ENCODE results near the gene SCG2. TPM values are rescaled to one million over a fixed set of nuclear protein-coding genes. Genes with fewer than 3 reads are reported as not detected.
"Not testable (repeated sequence)": the region's sequence is repeated elsewhere in the genome, so short reads cannot be mapped to it uniquely, and the experiment has no call there.

SCG2 gene
- polyA plus RNA-seq, 4 donors, result 0.47 to 2.6 (median 0.96) TPM

- DNase-seq (ENCODE audit: low read depth in 4 of 4, low spot score in 3 of 4), result peak; percentile 41 to 57 (median 51)
Measured at GRCh38 chr2:223613017-223613950, 11.1 kb upstream of the SCG2 start.

GRCh38 chr2:223612501-223612900 is 10.3 kb upstream of the SCG2 start:
- DNase-seq (ENCODE audit: low read depth in 4 of 4, low spot score in 3 of 4), result no peak

DNA sequence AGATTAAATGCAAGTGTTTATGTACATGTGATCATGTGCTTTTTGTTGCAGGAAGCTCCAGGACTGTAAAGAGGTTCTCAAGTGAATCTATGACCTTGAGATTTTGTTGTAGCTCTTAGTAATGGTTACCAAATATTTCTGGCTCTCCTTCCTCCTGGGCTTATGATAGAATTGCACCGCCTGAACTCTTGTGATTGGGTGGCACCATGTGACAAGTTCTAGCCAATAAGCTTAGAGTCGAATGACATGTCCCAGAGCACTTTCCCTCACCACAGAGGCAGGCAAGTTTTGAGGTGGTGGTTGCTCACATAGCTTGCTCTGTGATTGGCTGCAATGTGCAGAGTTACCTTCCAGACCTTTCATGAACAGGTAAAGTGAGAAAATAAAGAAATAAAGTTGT is 8.9 kb upstream of the SCG2 start:
- no peak for DNase-seq (ENCODE audit: low read depth in 4 of 4, low spot score in 3 of 4)

DNA sequence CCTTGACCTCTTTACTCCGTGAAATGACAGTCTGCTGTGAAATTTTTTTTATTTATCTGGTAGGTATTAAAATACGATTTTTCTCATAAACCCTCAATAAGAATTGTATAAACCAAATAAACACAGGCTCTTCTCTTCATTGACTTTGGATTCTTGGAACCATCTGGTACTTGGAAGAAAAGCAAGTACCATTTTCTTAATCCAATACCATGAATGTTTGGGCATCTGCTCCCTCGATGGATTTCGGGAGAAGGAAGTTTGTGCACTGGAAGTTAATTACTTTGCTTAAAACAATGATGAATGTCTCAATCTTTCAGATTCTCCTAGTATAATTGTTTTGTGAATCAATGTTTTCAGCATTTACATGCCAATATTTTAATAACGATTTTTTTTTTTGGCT is 5.3 kb upstream of the SCG2 start:
- no peak for DNase-seq (ENCODE audit: low read depth in 4 of 4, low spot score in 3 of 4)

GRCh38 chr2:223606946-223607345 is 4.8 kb upstream of the SCG2 start:
- no peak for DNase-seq (ENCODE audit: low read depth in 4 of 4, low spot score in 3 of 4)

- DNase-seq (ENCODE audit: low read depth in 4 of 4, low spot score in 3 of 4), result no peak
Measured at GRCh38 chr2:223604231-223604630, 2.1 kb upstream of the SCG2 start.

DNA sequence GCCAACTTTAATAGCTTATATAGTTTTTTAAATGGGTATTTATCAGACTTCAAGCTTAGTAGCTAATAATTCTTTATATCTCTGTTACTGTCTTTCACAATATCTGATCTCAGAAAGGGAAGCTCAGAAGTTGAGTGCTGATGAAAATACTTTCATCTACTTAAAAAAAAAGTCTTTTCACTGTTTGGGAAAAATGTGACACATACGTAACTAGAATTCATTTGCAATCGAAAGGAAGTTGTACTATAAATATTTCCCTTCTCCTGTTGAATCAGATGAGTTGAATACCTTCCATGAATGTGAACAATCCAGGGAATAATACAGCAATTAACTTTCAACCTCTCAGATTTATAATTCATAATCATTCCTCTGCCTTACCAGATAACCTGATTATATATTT is 811 bp upstream of the SCG2 start:
- DNase-seq (ENCODE audit: low read depth in 4 of 4, low spot score in 3 of 4), result no peak

DNA sequence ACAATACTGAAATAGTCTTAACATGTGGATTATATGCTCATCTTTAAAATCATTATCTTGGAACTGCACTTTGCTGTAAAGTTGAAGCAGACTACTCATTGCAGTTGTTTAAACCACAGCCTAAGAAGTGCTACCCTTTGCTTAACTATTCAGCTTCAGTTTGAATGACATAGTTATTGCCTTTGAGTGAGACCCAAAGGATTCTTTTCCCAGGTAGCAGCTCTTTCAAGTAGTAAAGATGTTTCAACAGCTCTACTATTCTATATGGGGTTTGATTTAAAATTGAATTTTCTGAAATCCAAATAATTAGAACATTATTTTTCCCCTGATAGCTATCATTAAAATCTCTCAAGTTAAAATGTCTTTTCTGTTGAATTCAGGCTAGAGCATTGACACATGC is 1.1 kb downstream of the SCG2 start:
- no peak for DNase-seq (ENCODE audit: low read depth in 4 of 4, low spot score in 3 of 4)

- DNase-seq (ENCODE audit: low read depth in 4 of 4, low spot score in 3 of 4), result no peak
Measured at GRCh38 chr2:223599640-223600380, 2.4 kb downstream of the SCG2 start.

- no peak for DNase-seq (ENCODE audit: low read depth in 4 of 4, low spot score in 3 of 4)
Measured at GRCh38 chr2:223598994-223599639, 3.0 kb downstream of the SCG2 start.

- no peak for DNase-seq (ENCODE audit: low read depth in 4 of 4, low spot score in 3 of 4)
Measured at GRCh38 chr2:223597076-223597475, 5.1 kb downstream of the SCG2 start.

- no peak for DNase-seq (ENCODE audit: low read depth in 4 of 4, low spot score in 3 of 4)
Measured at GRCh38 chr2:223596208-223596607, 6.0 kb downstream of the SCG2 start.

DNA sequence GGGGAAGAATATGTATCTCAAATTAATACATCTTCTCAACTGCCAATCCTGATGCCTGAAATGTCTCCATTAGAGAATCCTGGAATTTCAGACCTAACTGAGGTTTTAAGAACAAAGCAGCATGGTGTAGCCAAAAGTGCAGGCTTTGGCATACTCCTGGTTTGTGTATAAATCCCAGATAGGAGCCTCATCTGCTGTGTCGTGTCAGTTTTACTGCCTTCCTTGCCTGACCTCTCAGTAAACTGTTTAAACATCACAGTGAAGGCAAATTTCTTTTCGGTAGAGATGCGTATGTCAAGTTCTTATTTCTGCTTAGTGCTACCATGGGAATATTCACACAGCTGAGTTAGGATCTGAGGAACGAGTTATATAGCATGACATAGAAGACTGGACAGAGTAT is 7.3 kb downstream of the SCG2 start:
- DNase-seq (ENCODE audit: low read depth in 4 of 4, low spot score in 3 of 4), result no peak

DNA sequence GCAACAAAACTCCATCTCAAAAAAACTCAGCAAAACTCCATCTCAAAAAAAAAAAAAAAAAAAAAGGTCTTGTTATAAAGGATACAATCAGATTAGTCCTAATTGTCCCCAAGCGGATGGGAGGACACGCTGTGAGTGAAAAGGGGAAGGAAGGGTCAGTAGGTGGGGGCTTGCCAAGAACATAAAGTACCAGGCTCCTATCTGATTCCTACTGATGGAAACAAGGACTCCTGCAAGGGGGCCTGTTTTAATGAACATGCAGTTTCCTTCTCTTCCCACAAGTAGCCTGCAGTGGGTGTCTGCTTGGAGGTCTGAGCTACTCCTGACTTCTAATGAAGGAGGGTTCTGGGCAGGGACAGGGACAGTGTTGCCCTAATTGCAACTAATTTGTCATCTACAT is 7.9 kb downstream of the SCG2 start:
- DNase-seq (ENCODE audit: low read depth in 4 of 4, low spot score in 3 of 4), result no peak

GRCh38 chr2:223592689-223593088 is 9.5 kb downstream of the SCG2 start:
- not testable (repeated sequence) for DNase-seq (ENCODE audit: low read depth in 4 of 4, low spot score in 3 of 4)

DNA sequence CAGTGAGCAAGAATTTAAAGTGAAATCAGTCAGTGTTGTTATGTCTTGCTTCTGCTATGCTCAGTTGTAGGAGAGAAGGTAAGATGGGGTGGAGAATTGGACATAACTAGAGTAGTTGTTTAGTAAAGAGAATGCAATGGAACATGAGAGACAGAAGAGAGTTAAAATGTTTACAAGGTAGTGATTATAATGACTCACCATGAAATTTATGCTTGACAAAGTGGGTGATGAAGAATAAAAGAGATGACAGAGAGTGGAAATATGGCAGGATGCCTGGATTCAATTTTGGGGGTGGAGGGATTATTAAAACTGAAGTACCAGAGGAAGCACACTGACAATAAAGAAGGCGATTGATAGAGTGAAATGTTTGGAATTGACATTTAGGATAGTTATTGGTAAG is 10.6 kb downstream of the SCG2 start:
- DNase-seq (ENCODE audit: low read depth in 4 of 4, low spot score in 3 of 4), result no peak

GRCh38 chr2:223590964-223591363 is 11.2 kb downstream of the SCG2 start:
- no peak for DNase-seq (ENCODE audit: low read depth in 4 of 4, low spot score in 3 of 4)

GRCh38 chr2:223589901-223590300 is 12.3 kb downstream of the SCG2 start:
- DNase-seq (ENCODE audit: low read depth in 4 of 4, low spot score in 3 of 4), result no peak

DNA sequence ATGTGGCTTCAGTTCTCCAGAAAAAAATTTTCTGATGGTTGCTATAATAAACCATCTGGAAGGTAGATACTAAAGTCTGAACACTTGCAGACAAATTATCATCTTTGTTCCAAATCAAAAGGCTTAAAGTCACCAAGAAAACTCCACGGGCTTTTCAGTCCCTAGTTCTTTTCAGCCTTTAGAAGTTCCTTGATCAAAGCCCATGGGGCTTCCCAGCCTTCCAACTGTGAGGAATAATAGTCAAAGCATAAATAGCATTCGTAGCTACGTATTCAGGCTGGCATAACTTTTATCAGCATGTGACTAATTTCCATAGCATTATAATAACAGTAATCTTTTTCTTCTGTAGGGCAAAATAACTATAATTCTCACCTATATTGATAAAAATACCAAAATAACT is 13.9 kb downstream of the SCG2 start:
- no peak for DNase-seq (ENCODE audit: low read depth in 4 of 4, low spot score in 3 of 4)

DNA sequence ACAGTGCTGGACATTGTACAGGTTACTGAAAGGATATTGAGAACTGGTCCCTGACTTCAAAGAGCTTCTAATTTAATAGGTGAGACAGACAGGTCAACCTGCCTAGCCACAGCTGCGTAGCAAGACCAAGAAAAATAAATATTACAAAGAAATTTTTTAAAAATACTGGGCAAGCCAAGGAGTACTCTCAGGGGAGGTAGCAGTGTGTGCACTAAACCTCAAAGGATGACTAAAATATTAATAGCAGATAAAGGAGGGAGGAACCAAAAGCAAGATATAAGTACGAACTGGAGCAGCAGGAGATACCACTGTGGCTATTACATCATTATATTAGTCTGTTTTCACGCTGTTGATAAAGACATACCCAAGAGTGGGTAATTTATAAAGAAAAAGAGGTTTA is 14.9 kb downstream of the SCG2 start:
- DNase-seq (ENCODE audit: low read depth in 4 of 4, low spot score in 3 of 4), result no peak

- DNase-seq (ENCODE audit: low read depth in 4 of 4, low spot score in 3 of 4), result no peak
Measured at GRCh38 chr2:223586261-223586660, 15.9 kb downstream of the SCG2 start.

All from left renal pelvis (tissue), 4 donors.